Amniotic stem cell (primary cell): Measurements from ENCODE around the gene IL1RAPL1.

ENCODE experiments used
- DNase-seq: peaks from one replicate; lab custom pipeline; 2025; lab: John Stamatoyannopoulos, UW

IL1RAPL1 gene

GRCh38 chrX:29788991-29789699 is 1201.9 kb downstream of the IL1RAPL1 start:
- DNase-seq = no peak

GRCh38 chrX:29792335-29792734 is 1205.1 kb downstream of the IL1RAPL1 start:
- no peak for DNase-seq

- DNase-seq = no peak
These were observed 1209.9 kb downstream of the IL1RAPL1 start for GRCh38 chrX:29797156-29797555.

- no peak for DNase-seq
These were observed 1211.2 kb downstream of the IL1RAPL1 start for GRCh38 chrX:29798469-29798868.

- no peak for DNase-seq
These were observed 1225.9 kb downstream of the IL1RAPL1 start for GRCh38 chrX:29813174-29813573.

- DNase-seq = no peak
These were observed 1237.1 kb downstream of the IL1RAPL1 start for GRCh38 chrX:29824176-29824906.

- DNase-seq = no peak
These were observed 1239.5 kb downstream of the IL1RAPL1 start for GRCh38 chrX:29826742-29827141.

- DNase-seq = no peak
These were observed 1247.1 kb downstream of the IL1RAPL1 start for GRCh38 chrX:29834311-29834710.

GRCh38 chrX:29834764-29835163 is 1247.5 kb downstream of the IL1RAPL1 start:
- no peak for DNase-seq

GRCh38 chrX:29841750-29842149 is 1254.5 kb downstream of the IL1RAPL1 start:
- DNase-seq = no peak

- DNase-seq = no peak
These were observed 1255.3 kb downstream of the IL1RAPL1 start for GRCh38 chrX:29842552-29842951.

GRCh38 chrX:29851857-29852605 is 1264.8 kb downstream of the IL1RAPL1 start:
- DNase-seq = no peak

GRCh38 chrX:29852767-29853166 is 1265.5 kb downstream of the IL1RAPL1 start:
- no peak for DNase-seq

GRCh38 chrX:29858714-29859113 is 1271.5 kb downstream of the IL1RAPL1 start:
- DNase-seq = peak; percentile 17

GRCh38 chrX:29862126-29862677 is 1275.0 kb downstream of the IL1RAPL1 start:
- no peak for DNase-seq

GRCh38 chrX:29867971-29868370 is 1280.7 kb downstream of the IL1RAPL1 start:
- DNase-seq = no peak

GRCh38 chrX:29869837-29870236 is 1282.6 kb downstream of the IL1RAPL1 start:
- no peak for DNase-seq

GRCh38 chrX:29870608-29871007 is 1283.4 kb downstream of the IL1RAPL1 start:
- DNase-seq = no peak

- DNase-seq = no peak
These were observed 1285.6 kb downstream of the IL1RAPL1 start for GRCh38 chrX:29872831-29873230.

- DNase-seq = no peak
These were observed 1289.5 kb downstream of the IL1RAPL1 start for GRCh38 chrX:29876733-29877132.

- no peak for DNase-seq
These were observed 1293.7 kb downstream of the IL1RAPL1 start for GRCh38 chrX:29880977-29881376.

GRCh38 chrX:29890004-29890403 is 1302.8 kb downstream of the IL1RAPL1 start:
- no peak for DNase-seq
